CD8-positive, alpha-beta memory T cell (primary cell): ENCODE data around the gene HIPK3. TPM values are rescaled to one million over a fixed set of nuclear protein-coding genes. Genes with fewer than 3 reads are reported as not detected.
A peak's percentile ranks its signal among the peaks of the same experiment; 100 is the strongest.

Experiments used
- CTCF ChIA-PET: fragments of 350-600 bp; sonication (Branson Sonifier 250); formaldehyde crosslinking; loops from one replicate; lab custom pipeline; 2021; ENCODE audit warnings: antibody characterized with exemption; lab: Charles Lee
- POLR2A ChIA-PET: fragments of 350-600 bp; sonication (Branson Sonifier 250); formaldehyde crosslinking; loops from one replicate; lab custom pipeline; 2021; ENCODE audit warnings: antibody characterized with exemption; lab: Charles Lee
- DNase-seq, 5 donors: peaks; one replicate each; pipeline versions ENCODE4 v3.0.0 to v3.0.0-alpha.2; 2020 to 2022; ENCODE audit warnings: mixed read lengths in 1 of 5
- H3K27ac ChIP-seq: one replicate; pipeline ENCODE4 v1.7.0; 2013; ENCODE audit warnings: low read depth, mild to moderate bottlenecking, low read length, moderate library complexity
- H3K27me3 ChIP-seq: 2 replicates; pipeline ENCODE4 v1.7.0; 2013; ENCODE audit warnings: low read length, mild to moderate bottlenecking; ENCODE audit not compliant: insufficient read depth, poor library complexity, severe bottlenecking
- H3K36me3 ChIP-seq: 2 replicates; pipeline ENCODE4 v1.7.0; 2013; ENCODE audit warnings: mild to moderate bottlenecking, low read length, moderate library complexity; ENCODE audit not compliant: insufficient read depth
- H3K4me1 ChIP-seq: 2 replicates; pipeline ENCODE4 v1.7.0; 2013; ENCODE audit warnings: mild to moderate bottlenecking, low read length, moderate library complexity; ENCODE audit not compliant: insufficient read depth
- H3K4me3 ChIP-seq: 2 replicates; pipeline ENCODE4 v1.7.0; 2013; ENCODE audit warnings: mild to moderate bottlenecking, low read length
- H3K9me3 ChIP-seq: 2 replicates; pipeline ENCODE4 v1.7.0; 2013; ENCODE audit warnings: mild to moderate bottlenecking, low read length
- H3K27ac Mint-ChIP-seq, 8 donors: one replicate each; pipeline ENCODE4 v1.8.0; 2020 to 2021; ENCODE audit warnings: mixed read lengths in 8 of 8, mild to moderate bottlenecking in 6 of 8, inconsistent platforms in 3 of 8, moderate library complexity in 3 of 8
- H3K27me3 Mint-ChIP-seq, 2 donors: one replicate each; pipeline ENCODE4 v1.8.0; 2020 to 2021; ENCODE audit warnings: mixed read lengths in 2 of 2, mild to moderate bottlenecking in 1 of 2, moderate library complexity in 1 of 2
- H3K36me3 Mint-ChIP-seq, 3 donors: one replicate each; pipeline ENCODE4 v1.8.0; 2020 to 2021; ENCODE audit warnings: mixed read lengths in 3 of 3, inconsistent platforms in 1 of 3, mild to moderate bottlenecking in 1 of 3
- H3K4me1 Mint-ChIP-seq, 3 donors: one replicate each; pipeline ENCODE4 v1.8.0; 2020 to 2021; ENCODE audit warnings: mixed read lengths in 3 of 3, inconsistent platforms in 1 of 3, mild to moderate bottlenecking in 1 of 3
- H3K4me3 Mint-ChIP-seq, 7 donors: one replicate each; pipeline ENCODE4 v1.8.0; 2020 to 2021; ENCODE audit warnings: mixed read lengths in 7 of 7, mild to moderate bottlenecking in 6 of 7, moderate library complexity in 4 of 7, inconsistent platforms in 2 of 7
- H3K9me3 Mint-ChIP-seq, 5 donors: one replicate each; pipeline ENCODE4 v1.8.0; 2020 to 2022; ENCODE audit warnings: mixed read lengths in 5 of 5, mild to moderate bottlenecking in 3 of 5, moderate library complexity in 2 of 5, inconsistent platforms in 1 of 5
- polyA plus RNA-seq: library from polyadenylated mRNA; unstranded; fragments of 300-500 nt; fragmentation: Illumina TruSeq; gene quantifications from one replicate; pipeline ENCODE4 v1.2.3, GENCODE V29; 2021
- total RNA-seq, 2 experiments: library from RNA; stranded (reverse); gene quantifications; one replicate each; pipeline ENCODE4 v1.2.3, GENCODE V29; 2021

The HIPK3 gene
- total and polyA plus RNA-seq, 3 experiments from 2014 or later = 31.6 to 50.9 (median 49.2) TPM

- Mint-ChIP-seq H3K36me3 (peaks cover 0 to 8% (median 0%) of the 10 kb centered on the region in 3 donors), H3K9me3 (no peaks in the 10 kb centered on the region), H3K4me3 (no peak overlapping the region), H3K4me1 (peaks cover 50 to 72% (median 62%) of the 10 kb centered on the region in 3 donors), H3K27ac (peak overlapping the region in 3 of 8 donors; percentile 47 to 64 (median 63)), H3K27me3 (no peaks in the 10 kb centered on the region)
- Histone ChIP-seq H3K27me3 (no peaks in the 10 kb centered on the region), H3K9me3 (no peaks in the 10 kb centered on the region), H3K27ac (no peak overlapping the region), H3K4me3 (no peak overlapping the region), H3K4me1 (no peaks in the 10 kb centered on the region), H3K36me3 (no peaks in the 10 kb centered on the region)
- ChIA-PET CTCF (no interaction called here), POLR2A (no interaction called here)
- no peak for DNase-seq
These were observed 15.3 kb downstream of the HIPK3 start for GRCh38 chr11:33272338-33273107.

GRCh38 chr11:33273656-33274055, 16.5 kb downstream of the HIPK3 start:
- Histone ChIP-seq H3K27me3 (no peaks in the 10 kb centered on the region), H3K27ac (no peak overlapping the region), H3K4me3 (no peak overlapping the region), H3K9me3 (no peaks in the 10 kb centered on the region), H3K36me3 (no peaks in the 10 kb centered on the region), H3K4me1 (no peaks in the 10 kb centered on the region)
- H3K27me3 Mint-ChIP-seq = no peaks in the 10 kb centered on the region
- DNase-seq = no peak
- H3K36me3 Mint-ChIP-seq = peaks cover 0 to 8% (median 0%) of the 10 kb centered on the region in 3 donors
- H3K4me1 Mint-ChIP-seq = peaks cover 53 to 76% (median 65%) of the 10 kb centered on the region in 3 donors
- H3K9me3 Mint-ChIP-seq = no peaks in the 10 kb centered on the region
- no peak overlapping the region for H3K27ac Mint-ChIP-seq
- CTCF ChIA-PET = no interaction called here
- H3K4me3 Mint-ChIP-seq = peak overlapping the region in 1 of 7 donors; percentile 25
- POLR2A ChIA-PET = no interaction called here

- Histone ChIP-seq H3K27ac (no peak overlapping the region), H3K36me3 (no peaks in the 10 kb centered on the region), H3K9me3 (no peaks in the 10 kb centered on the region), H3K4me1 (no peaks in the 10 kb centered on the region), H3K4me3 (no peak overlapping the region), H3K27me3 (no peaks in the 10 kb centered on the region)
- ChIA-PET POLR2A (no interaction called here), CTCF (no interaction called here)
- Mint-ChIP-seq H3K27ac (peak overlapping the region in 2 of 8 donors; percentile 52 to 61), H3K9me3 (no peaks in the 10 kb centered on the region), H3K4me1 (peaks cover 56 to 81% (median 75%) of the 10 kb centered on the region in 3 donors), H3K27me3 (no peaks in the 10 kb centered on the region), H3K36me3 (peaks cover 0 to 3% (median 2%) of the 10 kb centered on the region in 3 donors), H3K4me3 (no peak overlapping the region)
- no peak for DNase-seq
These were observed 23.2 kb downstream of the HIPK3 start for GRCh38 chr11:33280411-33280810.

- no peak overlapping the region for H3K4me3 ChIP-seq
- H3K4me1 Mint-ChIP-seq = peaks cover 48 to 79% (median 69%) of the 10 kb centered on the region in 3 donors
- H3K27ac Mint-ChIP-seq = peak overlapping the region in 1 of 8 donors; percentile 66
- no peaks in the 10 kb centered on the region for H3K27me3 ChIP-seq
- H3K27me3 Mint-ChIP-seq = no peaks in the 10 kb centered on the region
- H3K36me3 Mint-ChIP-seq = peaks cover 0 to 7% (median 2%) of the 10 kb centered on the region in 3 donors
- H3K36me3 ChIP-seq = no peaks in the 10 kb centered on the region
- H3K4me1 ChIP-seq = no peaks in the 10 kb centered on the region
- H3K9me3 Mint-ChIP-seq = no peaks in the 10 kb centered on the region
- no peak overlapping the region for H3K4me3 Mint-ChIP-seq
- H3K27ac ChIP-seq = no peak overlapping the region
- no peak for DNase-seq
- ChIA-PET CTCF (no interaction called here), POLR2A (no interaction called here)
- no peaks in the 10 kb centered on the region for H3K9me3 ChIP-seq
These were observed 24.6 kb downstream of the HIPK3 start for GRCh38 chr11:33281758-33282157.

- no peak for DNase-seq
- CTCF ChIA-PET = no interaction called here
- Histone ChIP-seq H3K27me3 (no peaks in the 10 kb centered on the region), H3K27ac (no peak overlapping the region), H3K4me1 (no peaks in the 10 kb centered on the region), H3K4me3 (no peak overlapping the region), H3K36me3 (no peaks in the 10 kb centered on the region), H3K9me3 (no peaks in the 10 kb centered on the region)
- H3K9me3 Mint-ChIP-seq = no peaks in the 10 kb centered on the region
- H3K4me3 Mint-ChIP-seq = no peak overlapping the region
- POLR2A ChIA-PET = no interaction called here
- no peak overlapping the region for H3K27ac Mint-ChIP-seq
- peaks cover 0 to 26% (median 5%) of the 10 kb centered on the region in 3 donors for H3K36me3 Mint-ChIP-seq
- H3K4me1 Mint-ChIP-seq = peaks cover 46 to 78% (median 64%) of the 10 kb centered on the region in 3 donors
- H3K27me3 Mint-ChIP-seq = no peaks in the 10 kb centered on the region
These were observed 27.6 kb downstream of the HIPK3 start for GRCh38 chr11:33284818-33285217.

GRCh38 chr11:33290319-33290718, 33.1 kb downstream of the HIPK3 start:
- ChIA-PET POLR2A (no interaction called here), CTCF (interaction anchor here (1.3 kb wide), 1 partner anchor 11 kb away, joined by 3 read pairs; no protein-coding TSS in a partner anchor)
- Mint-ChIP-seq H3K4me3 (no peak overlapping the region), H3K4me1 (peaks cover 33 to 71% (median 51%) of the 10 kb centered on the region in 3 donors), H3K9me3 (no peaks in the 10 kb centered on the region), H3K27ac (no peak overlapping the region), H3K27me3 (no peaks in the 10 kb centered on the region), H3K36me3 (peaks cover 0 to 52% (median 11%) of the 10 kb centered on the region in 3 donors)
- Histone ChIP-seq H3K27ac (no peak overlapping the region), H3K27me3 (no peaks in the 10 kb centered on the region), H3K9me3 (no peaks in the 10 kb centered on the region), H3K4me3 (no peak overlapping the region), H3K4me1 (no peaks in the 10 kb centered on the region), H3K36me3 (no peaks in the 10 kb centered on the region)
- DNase-seq = no peak

GRCh38 chr11:33291004-33291777, 34.0 kb downstream of the HIPK3 start:
- Histone ChIP-seq H3K4me3 (no peak overlapping the region), H3K27ac (no peak overlapping the region), H3K36me3 (no peaks in the 10 kb centered on the region), H3K9me3 (no peaks in the 10 kb centered on the region), H3K4me1 (no peaks in the 10 kb centered on the region), H3K27me3 (no peaks in the 10 kb centered on the region)
- no peak for DNase-seq
- Mint-ChIP-seq H3K4me3 (no peak overlapping the region), H3K36me3 (peaks cover 0 to 59% (median 16%) of the 10 kb centered on the region in 3 donors), H3K27ac (no peak overlapping the region), H3K27me3 (no peaks in the 10 kb centered on the region), H3K9me3 (no peaks in the 10 kb centered on the region), H3K4me1 (peaks cover 42 to 76% (median 60%) of the 10 kb centered on the region in 3 donors)
- POLR2A ChIA-PET = no interaction called here
- CTCF ChIA-PET = no interaction called here

- H3K27me3 ChIP-seq = no peaks in the 10 kb centered on the region
- no peaks in the 10 kb centered on the region for H3K36me3 ChIP-seq
- DNase-seq = no peak
- CTCF ChIA-PET = no interaction called here
- no peaks in the 10 kb centered on the region for H3K4me1 ChIP-seq
- Mint-ChIP-seq H3K27ac (peak overlapping the region in 1 of 8 donors; percentile 15), H3K36me3 (peaks cover 0 to 53% (median 19%) of the 10 kb centered on the region in 3 donors), H3K9me3 (no peaks in the 10 kb centered on the region), H3K4me3 (no peak overlapping the region), H3K27me3 (no peaks in the 10 kb centered on the region), H3K4me1 (peaks cover 46 to 72% (median 58%) of the 10 kb centered on the region in 3 donors)
- H3K4me3 ChIP-seq = no peak overlapping the region
- no peaks in the 10 kb centered on the region for H3K9me3 ChIP-seq
- POLR2A ChIA-PET = no interaction called here
- H3K27ac ChIP-seq = no peak overlapping the region
These were observed 35.1 kb downstream of the HIPK3 start for GRCh38 chr11:33292311-33292710.
